ENCODE results near the gene MROH7. TPM values are rescaled to one million over a fixed set of nuclear protein-coding genes. Genes with fewer than 3 reads are reported as not detected.

The MROH7 gene
- polyA plus RNA-seq, 1 donor: 14.8 TPM

DNA sequence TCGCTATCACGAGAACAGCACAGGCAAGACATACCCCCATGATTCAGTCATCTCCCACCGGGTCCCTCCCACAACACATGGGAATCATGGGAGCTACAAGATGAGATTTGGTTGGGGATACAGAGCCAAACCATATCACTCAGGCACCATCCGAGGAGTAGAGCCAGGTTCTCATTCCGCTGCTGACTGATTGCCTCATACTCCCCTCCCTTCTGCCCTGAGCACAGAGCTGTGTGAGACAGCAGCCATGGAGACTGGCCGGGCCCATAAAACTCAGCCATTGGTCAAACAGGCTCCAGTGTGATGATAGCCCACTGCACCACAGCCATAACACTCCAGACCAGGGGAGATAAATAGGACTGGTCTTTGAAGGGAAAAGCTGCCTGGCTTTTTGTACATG lies 96.7 kb downstream of the MROH7 start:
- no peak for DNase-seq

DNA sequence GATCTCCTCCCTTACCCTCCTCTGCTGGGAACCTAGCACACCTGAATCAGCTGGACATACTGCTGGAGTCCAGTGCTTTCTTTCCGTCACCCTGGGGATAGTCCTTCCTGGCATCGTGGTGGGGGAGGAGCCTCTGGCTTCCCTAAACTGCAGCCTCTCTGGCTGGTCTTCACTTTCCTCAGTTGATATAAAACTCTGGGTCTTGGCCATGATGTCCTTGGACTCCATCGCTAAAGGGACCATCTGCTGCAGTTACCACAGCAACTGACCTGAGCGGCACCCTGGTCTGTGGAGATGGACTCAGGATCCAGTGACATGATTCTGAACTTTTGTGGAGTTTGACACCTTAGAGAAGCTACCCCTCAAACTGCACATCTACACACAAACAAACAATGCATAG lies 99.9 kb downstream of the MROH7 start:
- DNase-seq: no peak

DNA sequence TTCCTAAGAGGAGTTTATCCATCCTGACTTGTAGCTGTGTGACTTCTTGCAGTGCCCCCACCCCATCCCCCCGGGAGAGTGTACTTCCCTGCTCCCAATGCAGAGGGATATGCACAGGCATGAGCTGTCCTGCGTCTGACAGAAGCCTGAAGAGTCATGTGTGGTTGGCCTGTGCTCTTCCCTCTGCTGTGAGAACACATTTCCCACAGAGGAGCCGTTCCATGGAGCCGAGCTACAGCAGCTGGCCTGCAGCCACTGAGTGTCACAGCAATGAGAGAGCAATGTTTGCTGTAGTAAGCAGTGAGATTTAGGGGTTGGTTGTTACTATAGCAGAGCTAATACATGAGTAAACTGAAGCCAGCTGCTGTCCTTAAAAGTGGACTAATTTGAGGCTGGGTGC lies 100.7 kb downstream of the MROH7 start:
- no peak for DNase-seq

DNA sequence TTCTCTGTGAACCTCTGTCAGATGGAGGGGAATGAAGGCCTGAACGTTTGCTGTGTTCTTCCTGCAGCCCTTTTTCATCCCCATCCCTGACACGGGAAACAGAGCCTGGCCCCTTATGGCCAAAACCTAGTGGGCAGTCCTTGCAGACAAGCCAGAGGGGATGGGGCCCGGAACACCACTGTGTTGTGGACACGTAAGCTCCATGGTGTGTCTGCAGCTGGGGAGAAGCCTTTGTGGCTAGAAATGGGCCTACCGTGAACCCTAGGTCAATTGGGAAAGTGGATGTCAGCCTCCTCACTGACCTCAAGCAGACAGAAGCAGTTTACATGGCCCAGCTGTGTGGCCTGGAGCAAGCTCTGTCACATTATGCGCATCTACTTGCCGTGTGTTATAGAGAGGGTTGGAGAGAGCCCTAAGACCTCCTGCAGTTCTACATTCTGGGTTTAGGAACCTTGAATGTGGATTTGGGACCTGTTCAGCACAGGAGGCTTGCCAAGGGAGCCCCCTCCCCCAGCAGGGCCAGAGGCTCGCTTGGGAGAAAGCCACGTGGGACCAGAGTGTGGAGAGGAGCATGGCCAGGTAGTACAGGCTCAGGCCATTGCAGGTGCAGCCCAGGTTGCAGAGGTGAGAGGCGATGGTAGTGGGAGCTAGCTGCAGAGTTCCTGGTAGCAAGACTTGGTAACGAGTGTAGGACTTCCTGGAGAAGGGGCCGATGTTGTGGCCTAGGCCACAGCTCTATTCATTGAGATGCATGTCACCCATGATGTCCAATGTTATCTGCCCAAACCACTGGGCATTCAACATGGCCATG lies 102.0 kb downstream of the MROH7 start:
- DNase-seq: no peak

DNA sequence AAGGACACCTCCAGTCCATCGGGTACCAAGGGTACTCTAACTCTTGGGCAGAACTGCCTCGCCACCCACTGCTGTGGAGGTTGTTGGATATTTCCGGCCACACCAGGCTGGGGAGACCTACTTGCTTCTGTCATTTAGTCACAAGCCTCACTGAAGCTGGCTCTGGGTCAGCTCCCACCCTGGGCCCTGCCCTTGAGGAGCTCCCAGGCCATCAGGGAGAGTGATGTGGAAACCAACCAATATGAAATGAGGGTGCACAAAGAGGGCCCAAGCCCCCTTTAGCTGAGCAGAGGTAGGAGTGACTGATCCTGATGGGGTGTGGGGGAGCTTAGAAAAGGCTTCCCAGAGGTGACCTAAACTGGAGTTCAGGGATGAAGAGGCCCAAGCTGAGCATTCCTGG lies 103.1 kb downstream of the MROH7 start:
- no peak for DNase-seq

DNA sequence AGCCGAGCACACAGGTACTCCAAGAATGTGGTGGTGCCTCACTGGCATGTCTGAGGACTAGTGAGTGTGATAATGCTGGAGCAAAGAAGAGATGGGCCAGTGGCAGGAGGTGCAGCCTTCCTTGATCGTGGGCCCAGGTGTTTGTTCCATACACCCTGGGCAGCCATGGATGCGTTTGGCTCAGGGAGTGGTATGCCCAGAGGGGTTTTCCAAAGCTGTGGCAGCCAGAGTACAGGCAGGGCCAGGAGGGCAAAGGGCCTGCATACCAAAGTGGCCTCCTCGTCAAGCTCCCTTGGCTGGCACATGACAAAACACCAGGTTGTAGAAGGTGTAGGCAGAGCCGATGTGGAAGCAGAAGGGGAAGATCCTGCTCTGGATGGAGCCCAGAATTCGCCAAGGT lies 103.7 kb downstream of the MROH7 start:
- DNase-seq: no peak

DNA sequence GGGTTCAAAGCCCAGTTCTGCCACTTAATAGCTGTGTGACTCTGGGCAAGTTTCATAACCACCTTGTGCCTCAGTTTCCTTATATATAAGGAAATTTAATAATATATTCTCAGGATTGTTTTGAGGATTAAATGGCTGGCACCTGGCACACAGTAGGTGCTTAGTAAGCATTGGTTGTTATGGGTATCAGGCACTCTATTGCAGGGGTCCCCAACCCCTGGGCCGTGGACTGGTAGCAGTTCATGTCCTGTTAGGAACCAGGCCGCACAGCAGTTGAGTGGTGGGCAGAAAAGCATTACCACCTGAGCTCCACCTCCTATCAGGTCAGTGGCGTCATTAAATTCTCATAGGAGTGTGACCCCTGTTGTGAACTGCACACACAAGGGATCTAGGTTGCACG lies 104.3 kb downstream of the MROH7 start:
- DNase-seq: no peak

DNA sequence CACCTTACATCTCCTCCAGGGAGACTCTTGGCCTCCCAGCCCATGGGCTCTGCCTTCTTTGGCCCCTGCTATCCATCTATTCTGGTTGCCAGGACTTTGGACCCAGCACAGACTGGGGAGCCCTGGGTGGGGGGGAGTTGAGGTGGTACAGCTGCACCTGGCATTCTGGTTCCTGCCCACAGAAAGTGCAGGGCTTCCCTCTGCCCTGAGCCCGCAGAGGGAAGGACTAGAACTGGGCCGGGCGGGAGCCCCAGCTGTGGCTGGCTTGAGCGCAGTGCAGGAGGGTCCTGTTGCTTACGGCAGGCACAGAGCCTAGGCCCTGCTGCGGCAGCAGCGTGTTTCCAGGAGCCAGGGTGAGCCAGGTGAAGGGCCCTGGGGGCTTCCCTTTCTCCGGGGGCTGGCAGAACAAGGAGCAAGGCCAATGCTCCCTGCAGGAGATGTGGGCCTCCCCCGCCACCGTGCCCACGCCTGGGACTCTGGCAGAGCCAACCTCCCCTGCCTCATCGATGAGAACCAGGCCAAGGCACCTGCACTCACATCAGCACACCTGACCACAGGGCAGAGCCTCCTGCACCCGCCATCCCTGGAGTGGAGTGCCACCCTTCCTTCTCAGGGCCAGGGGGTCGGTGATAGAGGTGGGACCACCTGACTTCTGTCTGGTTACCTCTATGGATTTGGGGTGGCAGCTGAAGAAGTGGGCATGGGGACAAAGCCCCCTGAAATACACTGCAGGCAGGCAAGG lies 106.7 kb downstream of the MROH7 start:
- DNase-seq: no peak

DNA sequence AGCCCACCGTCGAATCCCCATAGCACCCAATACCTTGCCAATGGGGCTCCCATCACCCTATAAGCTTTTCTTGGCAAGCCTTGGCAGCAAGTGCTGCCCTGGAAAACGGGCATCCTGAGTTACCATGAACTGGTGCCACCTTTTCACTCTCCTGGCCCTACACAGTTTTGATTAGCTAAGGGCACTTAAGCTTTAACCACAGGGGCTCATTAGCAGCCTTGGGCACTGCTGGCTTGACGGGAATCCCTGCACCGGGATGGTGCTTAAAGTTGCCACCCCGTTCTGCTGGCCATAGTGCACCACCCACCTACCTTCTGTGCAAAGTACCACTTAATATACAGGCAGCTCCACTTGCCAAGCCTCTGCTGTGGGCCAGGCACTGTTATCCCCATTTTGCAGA lies 109.0 kb downstream of the MROH7 start:
- no peak for DNase-seq

DNA sequence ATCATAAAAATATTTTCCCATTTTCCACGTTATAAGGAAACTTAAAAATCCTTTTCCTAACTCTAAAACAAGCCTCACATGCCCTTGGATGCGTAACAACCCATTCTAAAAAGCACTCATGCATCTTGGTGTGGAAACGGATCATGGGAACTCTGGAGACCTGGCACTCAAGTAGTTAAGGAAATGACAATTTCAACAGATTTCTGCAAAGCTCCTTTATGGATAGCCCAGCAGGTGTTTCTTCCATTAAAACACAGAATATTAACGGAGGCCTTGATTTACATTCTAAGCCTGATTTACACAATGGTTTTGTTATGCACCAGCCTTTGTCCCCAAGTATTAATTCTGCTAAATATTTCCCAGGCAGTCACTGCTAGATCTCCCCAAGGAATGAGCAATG lies 109.8 kb downstream of the MROH7 start:
- DNase-seq: no peak

DNA sequence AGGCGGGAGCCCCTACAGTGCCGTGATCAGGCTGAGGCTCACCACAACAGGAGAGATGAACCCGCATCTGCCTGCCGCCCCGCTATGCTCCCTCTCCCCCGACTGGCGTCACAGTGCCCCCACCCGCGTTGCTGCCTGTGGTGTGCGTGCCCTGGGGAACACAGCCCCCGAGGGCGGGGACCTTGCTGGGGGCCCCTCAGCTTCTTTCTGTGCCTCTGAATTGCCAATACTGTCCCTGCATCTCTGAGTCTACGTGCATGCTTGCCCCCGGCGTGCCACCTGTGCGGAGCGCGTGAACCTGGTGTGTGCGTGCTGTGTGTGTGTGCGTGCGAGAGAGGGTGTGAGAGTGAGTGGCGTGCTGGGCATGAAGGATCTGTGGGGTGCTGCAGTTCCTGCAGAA lies 112.5 kb downstream of the MROH7 start:
- no peak for DNase-seq

DNA sequence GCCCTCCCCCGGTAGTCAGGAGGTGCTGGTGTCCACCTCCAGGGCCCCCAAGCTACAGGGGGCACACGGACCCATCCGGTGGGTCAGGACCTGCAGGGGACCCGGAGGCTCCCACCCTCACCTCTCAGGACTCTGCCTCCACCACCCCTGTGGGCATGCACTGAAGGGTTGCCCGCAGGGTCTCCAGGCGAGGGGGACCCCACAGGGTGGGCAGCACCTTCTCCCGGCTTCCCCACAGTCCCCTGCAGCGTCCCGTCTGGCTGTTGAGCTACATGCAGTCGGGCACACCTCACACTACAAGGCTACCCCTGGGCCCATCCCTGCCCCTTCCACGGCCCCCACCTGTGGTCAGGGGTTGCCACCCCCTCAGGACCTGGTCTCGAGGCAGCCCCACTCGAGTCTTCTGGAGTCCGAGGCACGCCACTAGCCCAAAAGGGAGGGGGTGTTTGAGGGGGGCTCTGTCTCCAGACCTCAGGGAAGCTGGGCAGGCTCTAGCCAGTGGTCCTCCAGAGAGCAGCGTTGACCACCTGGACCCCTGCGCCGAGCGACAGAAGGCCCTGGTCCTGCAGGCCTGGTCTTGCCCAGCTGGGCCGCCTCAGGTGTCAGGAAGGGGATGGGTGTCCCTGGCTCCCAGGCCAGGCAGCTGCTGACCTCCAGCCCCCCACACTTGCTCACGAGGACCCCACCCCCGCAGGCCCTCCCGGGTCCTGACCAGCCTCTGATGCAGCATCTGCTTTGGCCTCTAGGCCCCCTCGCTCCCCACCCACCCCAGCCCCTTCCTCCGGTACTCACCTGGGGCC lies 113.1 kb downstream of the MROH7 start:
- no peak for DNase-seq

DNA sequence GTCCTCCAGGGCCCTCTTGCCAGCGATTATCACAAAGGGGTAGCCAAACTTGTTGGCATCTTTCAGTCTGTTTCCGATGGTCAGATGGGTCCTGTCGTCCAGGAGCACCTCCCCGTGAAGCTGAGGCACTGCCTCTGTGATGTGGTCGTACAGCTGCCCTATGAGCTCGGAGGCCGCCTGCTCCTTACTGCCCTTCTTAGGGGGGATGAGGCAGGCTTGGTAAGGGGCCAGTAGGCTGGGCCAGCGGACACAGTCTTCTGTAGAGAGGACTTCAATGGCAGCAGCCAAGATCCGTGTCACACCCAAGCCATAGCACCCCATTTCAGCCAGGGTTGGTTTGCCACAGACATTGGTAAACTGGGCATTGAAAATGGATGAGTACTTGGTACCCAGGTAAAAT lies 116.2 kb downstream of the MROH7 start:
- DNase-seq: no peak

DNA sequence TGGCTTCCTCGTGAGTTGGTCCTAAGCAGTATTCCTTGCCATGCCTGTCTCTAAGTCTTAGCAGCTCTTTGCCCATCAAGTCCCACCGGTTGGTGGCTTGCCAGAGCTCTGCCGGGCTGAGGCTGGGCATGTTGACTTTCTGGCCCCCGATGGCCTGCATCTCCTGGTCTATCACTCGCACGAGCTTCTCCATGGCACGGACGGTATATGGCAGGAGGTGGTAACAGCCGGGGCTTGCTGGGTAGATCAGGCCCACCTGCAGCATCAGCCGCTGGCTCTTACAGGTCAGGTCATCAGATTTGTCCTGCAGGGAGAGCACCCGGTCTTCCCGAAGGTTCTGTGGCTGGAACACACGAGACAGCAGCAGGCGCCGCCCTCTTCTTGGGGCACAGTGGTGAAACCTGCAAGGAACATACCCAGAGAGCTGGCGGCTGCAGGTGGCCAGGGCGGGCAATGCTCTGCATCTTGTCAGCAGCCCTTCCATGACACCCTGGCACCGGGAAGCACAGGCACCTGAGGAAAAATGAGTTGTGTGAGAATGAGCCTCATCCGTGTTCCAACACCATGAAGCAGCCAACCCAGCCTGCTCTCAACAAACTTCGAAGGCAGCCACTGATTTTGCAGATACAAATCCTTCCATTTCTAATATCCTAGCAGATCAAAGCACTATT lies 117.2 kb downstream of the MROH7 start:
- DNase-seq: no peak

Other genes with a start within 250 kb of the MROH7 start
- 118 TPM for gene SSBP3, start 235.4 kb upstream of the MROH7 start, polyA plus RNA-seq (ENCODE audit: insufficient read length)
- 13.6 TPM for gene ACOT11, start 93.6 kb upstream of the MROH7 start, polyA plus RNA-seq (ENCODE audit: insufficient read length)
- 32.2 TPM for gene FAM151A, start 18.3 kb upstream of the MROH7 start, polyA plus RNA-seq (ENCODE audit: insufficient read length)
- 37.4 TPM for gene TTC4, start 74.1 kb downstream of the MROH7 start, polyA plus RNA-seq (ENCODE audit: insufficient read length)
- gene PARS2, start 122.7 kb downstream of the MROH7 start, polyA plus RNA-seq (ENCODE audit: insufficient read length): 9.4 TPM
- 7.3 TPM for gene TTC22, start 159.5 kb downstream of the MROH7 start, polyA plus RNA-seq (ENCODE audit: insufficient read length)
- 63.6 TPM for gene DHCR24, start 245.4 kb downstream of the MROH7 start, polyA plus RNA-seq (ENCODE audit: insufficient read length)